IPS-18a (cell line): ENCODE results near the gene MRI1.

Experiments
- H3K27ac ChIP-seq: one replicate; pipeline ENCODE4 v1.5.1; 2013; ENCODE audit warnings: low read length
- H3K27me3 ChIP-seq: one replicate; pipeline ENCODE4 v1.6.1; 2013; ENCODE audit warnings: mild to moderate bottlenecking, low read length; ENCODE audit not compliant: control insufficient read depth, insufficient read depth
- H3K36me3 ChIP-seq: one replicate; pipeline ENCODE4 v1.6.1; 2013; ENCODE audit warnings: low read depth, low read length; ENCODE audit not compliant: control insufficient read depth
- H3K4me1 ChIP-seq: one replicate; pipeline ENCODE4 v1.6.1; 2013; ENCODE audit warnings: low read depth, low read length; ENCODE audit not compliant: control insufficient read depth
- H3K4me3 ChIP-seq: one replicate; pipeline ENCODE4 v1.5.1; 2013; ENCODE audit warnings: low read length
- H3K9ac ChIP-seq: one replicate; pipeline ENCODE4 v1.6.1; 2013; ENCODE audit warnings: mild to moderate bottlenecking, low read length, moderate library complexity
- H3K9me3 ChIP-seq: one replicate; pipeline ENCODE4 v1.6.1; 2013; ENCODE audit warnings: low read depth, low read length; ENCODE audit not compliant: control insufficient read depth

Gene MRI1

GRCh38 chr19:13796301-13797057, 32.2 kb downstream of the MRI1 start:
- Histone ChIP-seq H3K36me3 (no peaks in the 10 kb centered on the region), H3K9me3 (no peaks in the 10 kb centered on the region), H3K9ac (peak overlapping the region; percentile 65), H3K4me3 (peak overlapping the region; percentile 78), H3K27ac (no peak overlapping the region), H3K4me1 (no peaks in the 10 kb centered on the region), H3K27me3 (no peaks in the 10 kb centered on the region)

- Histone ChIP-seq H3K4me3 (peak overlapping the region; percentile 78), H3K27me3 (no peaks in the 10 kb centered on the region), H3K27ac (no peak overlapping the region), H3K36me3 (no peaks in the 10 kb centered on the region), H3K9me3 (no peaks in the 10 kb centered on the region), H3K9ac (no peak overlapping the region), H3K4me1 (no peaks in the 10 kb centered on the region)
Observed at GRCh38 chr19:13797058-13797440, 32.7 kb downstream of the MRI1 start.

GRCh38 chr19:13797870-13798269, 33.5 kb downstream of the MRI1 start:
- Histone ChIP-seq H3K27me3 (no peaks in the 10 kb centered on the region), H3K4me1 (no peaks in the 10 kb centered on the region), H3K9me3 (no peaks in the 10 kb centered on the region), H3K4me3 (no peak overlapping the region), H3K27ac (no peak overlapping the region), H3K9ac (no peak overlapping the region), H3K36me3 (no peaks in the 10 kb centered on the region)

GRCh38 chr19:13799669-13800068, 35.3 kb downstream of the MRI1 start:
- Histone ChIP-seq H3K4me1 (no peaks in the 10 kb centered on the region), H3K27me3 (no peaks in the 10 kb centered on the region), H3K27ac (no peak overlapping the region), H3K9ac (no peak overlapping the region), H3K9me3 (no peaks in the 10 kb centered on the region), H3K36me3 (no peaks in the 10 kb centered on the region), H3K4me3 (no peak overlapping the region)

- Histone ChIP-seq H3K27ac (no peak overlapping the region), H3K4me1 (no peaks in the 10 kb centered on the region), H3K36me3 (peaks cover 17% of the 10 kb centered on the region), H3K27me3 (no peaks in the 10 kb centered on the region), H3K4me3 (no peak overlapping the region), H3K9ac (no peak overlapping the region), H3K9me3 (no peaks in the 10 kb centered on the region)
Observed at GRCh38 chr19:13803038-13803437, 38.7 kb downstream of the MRI1 start.

GRCh38 chr19:13804830-13805683, 40.7 kb downstream of the MRI1 start:
- Histone ChIP-seq H3K27ac (no peak overlapping the region), H3K27me3 (no peaks in the 10 kb centered on the region), H3K4me3 (no peak overlapping the region), H3K9me3 (no peaks in the 10 kb centered on the region), H3K4me1 (no peaks in the 10 kb centered on the region), H3K9ac (no peak overlapping the region), H3K36me3 (peaks cover 29% of the 10 kb centered on the region)

- H3K27ac ChIP-seq, result no peak overlapping the region
- H3K4me3 ChIP-seq, result no peak overlapping the region
- no peaks in the 10 kb centered on the region for H3K27me3 ChIP-seq
- H3K36me3 ChIP-seq, result peaks cover 33% of the 10 kb centered on the region
- H3K9ac ChIP-seq, result no peak overlapping the region
- no peaks in the 10 kb centered on the region for H3K4me1 ChIP-seq
- H3K9me3 ChIP-seq, result no peaks in the 10 kb centered on the region
Observed at GRCh38 chr19:13806728-13807127, 42.4 kb downstream of the MRI1 start.

- Histone ChIP-seq H3K4me1 (no peaks in the 10 kb centered on the region), H3K27me3 (no peaks in the 10 kb centered on the region), H3K27ac (no peak overlapping the region), H3K9ac (no peak overlapping the region), H3K4me3 (no peak overlapping the region), H3K9me3 (no peaks in the 10 kb centered on the region), H3K36me3 (peaks cover 33% of the 10 kb centered on the region)
Observed at GRCh38 chr19:13807421-13808021, 43.2 kb downstream of the MRI1 start.

GRCh38 chr19:13808856-13809255, 44.5 kb downstream of the MRI1 start:
- no peaks in the 10 kb centered on the region for H3K4me1 ChIP-seq
- no peak overlapping the region for H3K27ac ChIP-seq
- H3K9me3 ChIP-seq, result no peaks in the 10 kb centered on the region
- no peak overlapping the region for H3K4me3 ChIP-seq
- H3K27me3 ChIP-seq, result no peaks in the 10 kb centered on the region
- peaks cover 40% of the 10 kb centered on the region for H3K36me3 ChIP-seq
- no peak overlapping the region for H3K9ac ChIP-seq

- Histone ChIP-seq H3K9ac (no peak overlapping the region), H3K27me3 (no peaks in the 10 kb centered on the region), H3K27ac (no peak overlapping the region), H3K4me1 (no peaks in the 10 kb centered on the region), H3K36me3 (peaks cover 35% of the 10 kb centered on the region), H3K9me3 (no peaks in the 10 kb centered on the region), H3K4me3 (no peak overlapping the region)
Observed at GRCh38 chr19:13812544-13812943, 48.2 kb downstream of the MRI1 start.

- no peak overlapping the region for H3K27ac ChIP-seq
- H3K9ac ChIP-seq, result no peak overlapping the region
- H3K9me3 ChIP-seq, result no peaks in the 10 kb centered on the region
- H3K36me3 ChIP-seq, result peaks cover 29% of the 10 kb centered on the region
- H3K4me3 ChIP-seq, result no peak overlapping the region
- no peaks in the 10 kb centered on the region for H3K27me3 ChIP-seq
- no peaks in the 10 kb centered on the region for H3K4me1 ChIP-seq
Observed at GRCh38 chr19:13813147-13813546, 48.8 kb downstream of the MRI1 start.
